ENCODE results near the gene CCT2.

The CCT2 gene

DNA sequence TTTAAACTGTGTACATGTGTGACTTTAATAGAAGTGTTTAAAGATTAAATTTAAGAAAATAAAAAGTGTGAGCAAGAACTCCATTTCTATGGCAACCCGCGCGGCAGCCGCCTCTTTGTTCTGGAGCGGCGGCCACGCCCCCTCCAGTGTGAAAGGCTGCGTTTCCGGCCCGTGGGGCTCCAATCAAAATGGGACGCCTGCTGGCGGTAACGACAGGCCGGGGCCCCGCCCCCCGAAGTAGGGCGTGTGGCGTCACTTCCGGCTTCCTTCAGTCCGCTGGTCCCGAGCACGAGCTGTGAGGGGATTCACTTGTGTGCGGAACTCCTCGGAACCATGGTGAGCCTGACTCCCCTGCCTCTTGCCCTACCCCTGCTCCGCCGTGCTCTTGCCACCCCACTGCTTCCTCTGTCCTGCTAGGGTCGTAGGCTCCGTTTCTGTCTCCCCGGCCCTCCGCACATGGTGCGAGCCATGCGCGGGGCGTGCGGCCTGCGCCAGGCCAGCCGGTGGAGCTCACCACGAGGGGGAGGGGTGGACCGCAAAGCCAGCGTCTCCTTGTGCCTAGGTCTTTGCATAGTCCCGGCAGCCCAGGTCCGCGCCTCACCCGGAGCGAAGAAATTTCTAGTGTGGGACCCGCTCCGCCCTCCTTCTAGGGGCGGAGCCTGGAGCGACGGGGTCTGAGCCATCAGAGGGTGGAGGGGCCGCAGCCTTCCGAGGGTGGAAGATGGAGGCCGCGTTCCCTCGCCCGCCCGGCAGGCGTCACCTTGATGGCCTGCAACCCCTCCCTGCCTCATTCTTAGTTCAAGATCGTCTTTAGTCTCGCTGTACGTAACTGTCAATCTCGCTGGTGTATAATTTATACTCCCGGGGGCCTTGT is at the start of gene CCT2:
Gene CCT2 (plus strand): TSS at position 271 of the 874 bp plus-strand sequence. CDS start 63 bp downstream, at position 334.
- TF ChIP-seq, protein P1, sequence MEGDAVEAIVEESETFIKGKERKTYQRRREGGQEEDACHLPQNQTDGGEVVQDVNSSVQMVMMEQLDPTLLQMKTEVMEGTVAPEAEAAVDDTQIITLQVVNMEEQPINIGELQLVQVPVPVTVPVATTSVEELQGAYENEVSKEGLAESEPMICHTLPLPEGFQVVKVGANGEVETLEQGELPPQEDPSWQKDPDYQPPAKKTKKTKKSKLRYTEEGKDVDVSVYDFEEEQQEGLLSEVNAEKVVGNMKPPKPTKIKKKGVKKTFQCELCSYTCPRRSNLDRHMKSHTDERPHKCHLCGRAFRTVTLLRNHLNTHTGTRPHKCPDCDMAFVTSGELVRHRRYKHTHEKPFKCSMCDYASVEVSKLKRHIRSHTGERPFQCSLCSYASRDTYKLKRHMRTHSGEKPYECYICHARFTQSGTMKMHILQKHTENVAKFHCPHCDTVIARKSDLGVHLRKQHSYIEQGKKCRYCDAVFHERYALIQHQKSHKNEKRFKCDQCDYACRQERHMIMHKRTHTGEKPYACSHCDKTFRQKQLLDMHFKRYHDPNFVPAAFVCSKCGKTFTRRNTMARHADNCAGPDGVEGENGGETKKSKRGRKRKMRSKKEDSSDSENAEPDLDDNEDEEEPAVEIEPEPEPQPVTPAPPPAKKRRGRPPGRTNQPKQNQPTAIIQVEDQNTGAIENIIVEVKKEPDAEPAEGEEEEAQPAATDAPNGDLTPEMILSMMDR (conservative IDR thresholded peaks at IDR 0.05) = peak; percentile 58
- H3K27ac ChIP-seq = peak within 1 kb of the TSS; percentile 92

DNA sequence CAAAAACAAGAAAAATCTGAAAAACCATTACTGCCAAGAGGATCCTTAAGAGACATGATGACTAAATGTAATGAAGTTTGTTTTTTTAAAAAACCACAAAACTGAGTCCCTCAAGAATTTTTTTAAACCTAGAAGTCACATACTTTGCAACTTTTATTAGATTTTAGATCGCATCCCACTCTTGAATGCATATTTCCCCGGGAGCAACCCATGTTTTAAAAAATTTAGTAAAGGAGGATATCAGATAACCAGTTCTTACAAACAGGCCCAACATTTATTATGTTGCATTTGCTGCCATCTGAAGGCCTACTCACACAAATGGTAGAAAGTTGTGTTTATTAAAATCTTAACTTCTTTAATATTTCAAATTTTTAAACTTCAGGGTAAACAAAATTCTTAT is 44.3 kb upstream of the CCT2 start:
- TF ChIP-seq, protein P1 (conservative IDR thresholded peaks at IDR 0.05) = no peak
- H3K27ac ChIP-seq = no peak overlapping the region

DNA sequence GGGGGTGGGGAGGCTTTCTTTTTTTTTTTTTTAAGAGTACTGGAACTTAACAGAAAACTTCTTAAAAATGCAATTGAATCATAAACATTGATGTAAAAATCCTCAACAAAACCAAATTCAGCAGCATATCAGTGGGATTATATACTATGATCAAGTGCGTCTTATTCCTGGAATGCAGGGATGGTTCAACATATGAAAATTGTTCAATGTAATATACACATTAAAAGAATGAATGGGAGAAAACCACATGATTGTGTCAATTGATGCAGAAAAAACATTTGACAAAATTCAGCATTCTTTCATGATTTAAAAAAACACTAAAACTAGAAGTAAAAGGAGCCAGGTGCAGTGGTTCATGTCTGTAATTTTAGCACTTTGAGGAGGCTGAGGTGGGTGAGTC is 41.2 kb upstream of the CCT2 start:
- TF ChIP-seq, protein P1 (conservative IDR thresholded peaks at IDR 0.05) = no peak

DNA sequence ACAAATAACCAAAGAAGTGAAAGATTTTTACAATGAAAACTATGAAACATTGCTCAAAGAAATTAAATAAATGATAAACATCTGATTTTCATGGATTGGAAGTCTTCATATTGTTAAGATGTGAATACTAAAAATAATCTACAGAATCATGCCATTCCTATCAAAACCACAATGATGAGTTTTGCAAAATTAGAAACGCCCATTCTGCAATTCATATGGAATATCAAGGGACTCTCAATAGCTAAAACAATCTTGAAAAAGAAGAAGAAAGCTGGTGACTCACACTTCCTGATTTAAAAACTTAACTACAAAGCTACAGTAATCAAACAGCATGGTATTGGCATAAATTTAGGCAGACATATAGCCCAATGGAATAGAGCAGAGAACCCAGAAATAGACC is 40.2 kb upstream of the CCT2 start:
- no peak overlapping the region for H3K27ac ChIP-seq
- TF ChIP-seq, protein P1 (conservative IDR thresholded peaks at IDR 0.05) = no peak

More for the DNA sequence above, 41.2 kb upstream of the CCT2 start:
- H3K27ac ChIP-seq = no peak overlapping the region

DNA sequence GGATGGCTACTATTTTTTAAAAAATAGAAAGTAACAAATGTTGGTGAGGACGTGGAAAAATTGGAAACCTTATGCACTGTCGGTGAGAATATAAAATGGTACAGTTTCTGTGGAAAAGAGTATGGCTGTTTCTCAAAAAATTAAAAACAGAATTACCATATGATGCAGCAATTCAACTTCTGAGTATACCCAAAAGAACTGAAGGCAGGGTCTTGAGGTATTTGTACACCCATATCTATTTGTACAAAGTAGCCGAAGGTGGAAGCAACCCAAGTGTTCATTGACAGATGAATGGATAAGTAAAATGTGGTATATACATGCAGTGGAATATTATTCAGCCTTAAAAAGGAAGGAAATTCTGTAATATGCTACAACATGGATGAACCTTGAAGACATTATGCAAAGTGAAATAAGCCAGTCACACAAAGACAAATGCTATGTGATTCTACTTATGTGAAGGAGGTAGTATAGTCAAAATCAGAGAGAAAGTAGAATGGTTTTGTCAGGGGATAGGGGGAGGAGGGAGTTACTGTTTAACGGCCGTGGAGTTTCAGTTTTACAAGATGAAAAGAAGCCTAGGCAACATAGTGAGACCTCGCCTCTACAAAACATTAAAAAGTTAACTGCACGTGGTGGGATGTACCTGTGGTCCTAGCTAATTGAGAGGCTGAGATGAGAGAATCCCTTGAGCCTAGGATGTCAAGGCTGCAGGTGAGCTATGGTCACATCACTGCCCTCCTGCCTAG is 38.4 kb upstream of the CCT2 start:
- H3K27ac ChIP-seq = no peak overlapping the region
- TF ChIP-seq, protein P1 (conservative IDR thresholded peaks at IDR 0.05) = no peak

DNA sequence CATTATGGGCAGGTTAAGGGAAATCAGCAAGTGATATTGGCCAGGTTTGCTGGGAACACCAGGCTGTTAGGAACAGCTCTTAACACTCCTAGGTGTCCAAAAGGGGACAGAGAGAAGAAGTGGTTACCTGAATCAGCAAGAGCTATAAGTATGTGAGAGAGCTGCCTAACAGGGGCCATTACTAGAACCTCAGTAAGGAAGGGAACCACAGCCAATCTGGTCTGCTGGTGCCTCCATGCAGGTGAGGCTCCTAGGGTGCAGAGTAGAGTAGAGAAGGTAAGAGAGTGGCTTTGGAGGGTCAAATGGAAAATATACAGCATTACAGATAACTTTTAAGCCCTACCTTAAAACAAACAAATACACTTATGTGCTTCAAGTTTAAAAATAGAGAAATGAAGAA is 36.6 kb upstream of the CCT2 start:
- TF ChIP-seq, protein P1 (conservative IDR thresholded peaks at IDR 0.05) = no peak
- no peak overlapping the region for H3K27ac ChIP-seq
